Measurements from ENCODE around the gene RACGAP1.
"Not testable (repeated sequence)": the region's sequence is repeated elsewhere in the genome, so short reads cannot be mapped to it uniquely, and the experiment has no call there.

The RACGAP1 gene

DNA sequence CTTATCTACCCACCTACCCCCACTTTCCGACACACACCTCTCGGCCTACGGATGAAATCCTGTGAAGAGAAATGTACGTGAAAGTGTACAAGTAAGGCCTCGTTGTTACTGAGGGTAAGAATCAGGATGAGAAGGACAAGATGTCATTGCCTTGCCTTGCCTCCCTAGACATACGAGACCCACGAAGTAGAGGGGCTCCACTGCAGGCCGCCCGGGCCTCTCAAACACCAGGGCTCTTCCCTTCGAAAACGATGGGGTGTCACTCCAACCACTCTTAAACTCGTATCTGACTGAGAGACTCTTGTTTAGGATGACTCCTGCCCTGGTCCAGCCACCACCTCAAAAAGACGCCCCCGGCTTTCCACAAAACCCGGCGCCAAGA, 498 bp downstream of the RACGAP1 start:
- no peak for DNase-seq

DNA sequence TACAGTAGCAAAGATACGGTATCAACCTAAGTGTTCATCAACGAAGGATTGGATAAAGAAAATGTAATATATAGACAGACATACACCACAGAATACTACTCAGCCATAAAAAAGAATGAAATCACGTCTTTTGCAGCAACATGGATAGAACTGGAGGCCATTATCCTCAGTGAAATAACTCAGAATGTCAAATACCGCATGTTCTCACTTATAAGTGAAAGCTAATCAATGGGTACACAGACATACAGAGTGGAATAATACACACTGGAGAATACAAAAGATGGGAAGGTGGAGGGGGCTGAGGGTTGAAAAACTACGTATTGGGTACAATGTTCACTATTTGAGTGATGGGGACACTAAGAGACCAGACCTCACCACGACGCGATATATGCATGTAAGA, 1.1 kb downstream of the RACGAP1 start:
- no peak for DNase-seq

GRCh38 chr12:50022903-50023302, 2.4 kb downstream of the RACGAP1 start:
- no peak for DNase-seq

- DNase-seq: no peak
Measured at GRCh38 chr12:50021031-50021430, 4.3 kb downstream of the RACGAP1 start.

DNA sequence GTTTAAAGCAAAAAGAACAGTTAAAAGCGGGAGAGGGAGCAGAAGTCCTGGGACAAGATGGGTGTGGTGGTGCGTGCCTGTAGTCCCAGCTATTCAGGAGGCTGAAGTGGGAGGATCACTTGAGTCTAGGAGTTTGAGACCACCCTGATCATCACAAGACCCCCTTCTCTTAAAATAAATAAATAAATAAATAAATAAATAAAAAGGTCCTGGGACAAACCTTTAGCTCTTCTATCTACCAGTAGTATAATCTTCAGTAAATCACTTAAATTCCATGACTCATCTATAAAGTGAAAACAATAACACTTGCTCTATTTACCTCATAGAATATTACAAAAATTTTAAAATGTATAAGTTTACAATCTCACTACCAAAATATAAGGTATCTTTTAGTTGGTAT, 5.8 kb downstream of the RACGAP1 start:
- no peak for DNase-seq

- no peak for DNase-seq
Measured at GRCh38 chr12:50018968-50019367, 6.3 kb downstream of the RACGAP1 start.

DNA sequence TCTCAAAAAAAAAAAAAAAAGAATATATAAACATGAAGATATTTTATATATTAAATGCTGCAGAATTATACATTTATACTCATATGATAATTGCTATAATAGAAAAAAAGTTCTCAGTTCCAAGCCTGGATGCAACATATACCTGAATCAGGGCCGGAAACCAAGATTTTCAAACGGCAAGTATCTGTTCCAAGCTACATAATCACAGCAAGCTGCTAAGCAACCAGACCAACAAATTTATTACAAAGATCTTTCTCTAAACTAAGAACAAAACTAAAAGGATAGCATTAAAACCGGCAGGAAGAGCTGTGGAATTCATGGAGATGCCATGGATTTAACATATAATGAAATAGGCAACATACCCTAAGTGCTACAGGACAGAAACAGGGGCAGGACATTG, 7.1 kb downstream of the RACGAP1 start:
- no peak for DNase-seq

GRCh38 chr12:50017641-50018040, 7.7 kb downstream of the RACGAP1 start:
- no peak for DNase-seq

- DNase-seq: no peak
Measured at GRCh38 chr12:50016501-50017475, 8.5 kb downstream of the RACGAP1 start.

- DNase-seq: no peak
Measured at GRCh38 chr12:50014342-50014741, 11.0 kb downstream of the RACGAP1 start.

DNA sequence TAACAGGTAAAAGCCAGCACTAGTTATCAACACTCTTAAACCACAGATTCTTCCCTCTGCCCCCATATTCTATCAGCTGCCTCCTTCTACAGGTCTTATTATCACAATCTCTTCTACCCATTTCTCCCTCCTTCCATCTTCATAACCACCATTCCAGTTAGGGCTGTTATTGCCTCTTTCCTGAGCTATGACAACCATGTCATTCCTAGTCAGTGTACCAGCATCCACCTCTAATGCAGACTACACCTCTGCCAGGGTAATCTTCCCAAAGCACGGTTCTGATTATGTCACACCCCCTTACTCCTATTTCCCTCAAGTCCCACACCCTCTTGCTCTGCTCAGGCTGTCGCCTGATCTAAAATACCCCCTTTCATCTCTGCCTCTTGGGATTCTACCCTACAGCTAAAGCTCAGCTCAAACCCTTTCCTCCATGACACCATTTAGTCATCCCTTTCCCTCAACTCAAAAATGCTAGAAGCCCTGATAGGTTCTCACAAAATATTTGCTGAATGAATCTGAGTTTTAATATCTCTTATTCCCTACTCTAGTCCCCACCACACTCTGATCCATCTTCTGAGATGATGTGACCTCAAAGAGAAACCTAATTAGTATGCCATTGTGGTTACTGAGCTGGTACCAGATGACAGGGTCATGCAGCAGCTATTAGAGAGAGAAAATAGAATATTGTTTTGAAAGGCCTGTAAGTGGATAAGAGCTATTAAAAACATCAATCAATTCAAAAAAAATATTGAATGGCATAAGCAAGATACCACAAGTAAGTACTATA, 11.7 kb downstream of the RACGAP1 start:
- DNase-seq: no peak

DNA sequence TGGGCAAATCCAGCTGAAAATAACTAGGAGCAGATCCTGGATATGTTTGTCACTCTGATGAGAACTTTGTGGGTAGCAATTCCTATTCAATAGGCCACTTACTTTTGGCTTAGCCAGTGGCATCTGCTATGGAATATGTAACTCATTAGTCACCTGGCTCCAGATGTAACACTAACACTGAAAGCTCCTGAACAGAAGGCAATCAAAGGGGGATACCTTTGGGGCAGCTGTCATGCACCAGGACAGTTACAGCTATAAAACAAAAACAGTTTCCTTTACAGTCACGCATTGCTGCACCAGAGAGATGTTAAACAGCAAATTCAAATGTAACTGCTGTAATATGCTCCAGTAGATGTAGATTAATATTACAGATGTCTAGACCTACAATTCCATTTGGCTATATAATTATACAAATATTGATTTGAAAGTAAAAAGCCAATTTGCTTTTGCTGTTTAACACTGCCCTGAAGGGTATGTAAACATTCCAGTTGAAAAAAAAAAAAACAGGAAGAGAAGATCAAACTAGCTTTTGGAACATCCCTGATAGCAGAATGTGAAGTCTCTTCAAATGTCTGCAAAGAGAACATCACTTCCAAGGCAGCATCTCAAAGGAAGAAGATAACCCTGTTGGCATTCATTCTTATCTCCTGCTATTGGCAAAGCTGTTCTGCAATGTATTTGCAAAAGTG, 18.4 kb downstream of the RACGAP1 start:
- no peak for DNase-seq

DNA sequence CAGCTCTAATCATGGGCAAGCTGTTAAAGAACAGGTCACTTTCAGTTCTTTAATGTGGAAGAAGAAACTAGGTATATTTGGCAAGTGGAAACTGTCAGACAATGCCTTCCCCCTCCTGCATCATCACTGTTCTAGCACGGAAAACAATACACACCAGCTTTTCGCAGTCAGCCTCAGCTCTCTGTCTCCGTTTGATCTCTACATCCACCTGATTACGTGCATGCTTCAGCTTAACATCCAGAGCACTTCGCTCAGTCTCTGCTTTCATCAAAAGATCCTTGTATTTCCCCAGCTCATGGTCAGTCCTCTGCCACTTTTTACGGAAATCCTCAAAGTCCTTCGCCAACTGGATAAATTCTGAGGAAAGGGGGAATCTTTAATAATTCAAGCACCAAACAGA, 19.0 kb downstream of the RACGAP1 start:
- DNase-seq: no peak

DNA sequence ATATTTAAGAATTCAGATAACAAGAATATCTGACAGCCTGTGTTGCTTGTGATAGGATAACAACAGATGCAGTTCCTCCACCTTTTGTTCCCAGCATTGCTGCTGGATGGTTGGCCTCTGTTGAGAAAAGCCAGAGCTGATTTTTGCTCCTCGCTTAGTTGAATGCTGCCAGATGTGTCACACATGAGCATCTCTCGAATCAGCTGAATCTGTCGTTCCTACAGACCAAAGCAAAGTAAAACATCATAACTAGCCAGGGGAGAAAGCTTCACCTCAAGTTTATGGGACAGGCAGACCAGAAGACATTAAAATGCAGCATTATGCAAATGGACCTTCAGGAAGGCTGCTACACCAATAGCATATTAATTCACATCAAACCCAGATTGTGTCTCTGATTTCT, 20.1 kb downstream of the RACGAP1 start:
- DNase-seq: no peak

DNA sequence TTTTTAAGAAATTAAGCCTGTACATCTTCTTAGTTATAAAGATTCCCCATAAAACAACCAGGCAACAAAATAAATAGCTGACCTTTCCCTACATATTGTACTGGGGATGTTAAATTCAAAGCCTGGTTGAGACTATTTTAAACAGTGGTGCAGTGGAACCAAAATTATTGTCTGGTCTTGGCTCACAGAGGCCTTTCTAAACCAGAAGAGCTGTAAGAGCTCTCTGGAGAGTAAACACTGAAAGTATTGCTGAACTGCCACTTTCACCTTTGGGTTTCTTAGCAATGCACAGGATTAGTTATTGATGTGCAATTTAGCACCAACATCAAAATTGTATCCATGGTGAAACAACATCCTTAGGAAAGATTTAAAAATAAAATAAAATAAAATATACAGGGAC, 20.6 kb downstream of the RACGAP1 start:
- no peak for DNase-seq

DNA sequence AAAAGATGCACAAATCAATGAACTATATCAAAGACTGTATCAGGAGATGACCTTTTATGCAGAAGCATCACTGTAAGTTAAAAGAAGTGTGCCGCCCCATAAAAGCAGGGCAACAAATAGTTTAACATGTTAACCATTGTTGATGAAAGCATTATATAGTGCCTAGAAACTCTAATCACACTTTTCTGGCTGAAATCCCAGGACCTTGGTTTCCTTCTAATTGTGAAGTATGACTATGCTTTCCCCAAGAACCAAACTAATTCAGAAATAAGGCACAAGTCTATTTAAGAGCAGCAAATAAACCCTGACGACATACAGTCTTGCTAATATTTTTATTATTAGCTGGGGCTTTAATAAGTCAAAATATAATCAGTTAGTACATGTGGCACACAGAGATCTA, 21.7 kb downstream of the RACGAP1 start:
- DNase-seq: no peak

GRCh38 chr12:49998453-49998852, 26.8 kb downstream of the RACGAP1 start:
- no peak for DNase-seq

DNA sequence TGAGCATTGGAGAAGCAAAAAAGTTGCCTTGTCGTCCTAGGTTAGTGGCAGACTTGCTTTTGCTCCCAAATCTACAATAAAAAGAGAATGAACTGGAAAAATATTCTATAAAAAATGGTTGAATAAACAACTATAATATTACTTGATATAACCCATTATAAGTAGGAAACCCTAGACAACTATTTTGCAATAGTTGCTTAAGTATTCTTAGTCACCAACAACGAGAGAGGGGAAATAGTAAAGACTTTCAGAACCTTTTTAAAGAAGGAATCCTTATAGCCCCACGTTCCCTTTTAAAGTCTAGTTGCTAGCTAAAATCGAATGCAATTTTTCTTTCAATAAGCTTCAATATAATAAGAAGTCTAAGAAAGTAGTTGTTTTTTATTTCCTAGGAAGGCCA, 35.0 kb downstream of the RACGAP1 start:
- no peak for DNase-seq

GRCh38 chr12:49989400-49989799, 35.9 kb downstream of the RACGAP1 start:
- DNase-seq: not testable (repeated sequence)

DNA sequence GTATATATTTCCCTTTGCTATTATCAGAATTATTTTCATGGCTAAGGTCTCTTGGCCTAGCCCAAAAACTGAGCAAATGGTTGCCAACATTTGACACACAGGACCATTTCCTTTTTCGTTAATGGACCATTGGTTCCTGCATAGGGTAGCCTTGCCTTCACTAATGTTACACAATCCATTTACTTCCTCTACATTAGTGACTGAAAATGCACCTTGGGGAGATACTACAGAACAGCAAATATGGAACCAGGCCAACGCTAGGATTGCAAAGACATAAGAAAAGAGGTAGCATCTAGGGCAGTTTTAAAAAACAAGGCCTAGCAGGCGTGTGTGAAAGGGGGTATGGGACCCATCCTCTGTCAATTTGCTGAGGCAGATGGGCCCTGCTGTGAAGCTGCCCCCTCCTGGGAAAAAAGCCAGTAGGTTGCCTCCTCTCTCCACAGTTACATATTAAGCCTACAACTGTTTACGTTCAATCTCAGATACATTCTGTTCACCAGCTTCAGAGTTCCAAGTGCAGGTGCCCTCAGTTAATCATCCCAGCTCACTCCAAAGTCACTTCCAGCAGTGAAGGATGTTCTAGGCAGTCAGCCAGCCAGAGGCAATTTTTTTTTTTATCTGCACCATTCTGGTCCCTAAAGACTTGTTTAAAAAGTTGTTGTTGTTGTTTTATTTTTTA, 37.5 kb downstream of the RACGAP1 start:
- no peak for DNase-seq

GRCh38 chr12:49986476-49986875, 38.8 kb downstream of the RACGAP1 start:
- DNase-seq: not testable (repeated sequence)

DNA sequence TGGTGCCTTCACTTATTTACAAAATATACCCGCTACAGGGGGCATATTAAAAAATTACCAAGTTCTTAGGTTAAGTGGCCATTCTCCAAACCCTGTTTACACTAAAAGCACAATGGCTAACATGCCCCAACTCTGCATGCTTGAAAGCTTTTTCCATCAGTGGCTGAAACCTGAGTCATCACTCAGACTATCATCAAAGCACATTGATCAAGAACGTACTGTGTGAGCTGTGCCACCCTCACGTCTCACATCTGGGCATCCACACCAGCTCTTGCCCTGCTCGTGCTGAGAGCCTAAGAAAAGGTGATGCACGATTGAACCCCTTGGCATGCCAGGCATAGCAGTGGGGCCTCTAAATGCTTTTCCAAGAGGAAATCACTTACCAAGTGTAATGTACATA, 39.3 kb downstream of the RACGAP1 start:
- no peak for DNase-seq
